ENCODE measurements around the gene MPC1L. TPM values are rescaled to one million over a fixed set of nuclear protein-coding genes. Genes with fewer than 3 reads are reported as not detected.

The MPC1L gene
- total RNA-seq, 6 experiments from 2014 or later, result not detected

GRCh38 chrX:40637687-40638086, 14.5 kb downstream of the MPC1L start:
- Mint-ChIP-seq H3K27ac (no peak overlapping the region), H3K36me3 (ENCODE audit: low read depth) (peaks cover 37% of the 10 kb centered on the region), H3K27me3 (ENCODE audit: insufficient read depth) (no peaks in the 10 kb centered on the region), H3K9me3 (no peaks in the 10 kb centered on the region), H3K4me1 (ENCODE audit: low read depth) (peaks cover 26% of the 10 kb centered on the region), H3K4me3 (no peak overlapping the region)
- no peak for DNase-seq
- TF ChIP-seq, protein P1, sequence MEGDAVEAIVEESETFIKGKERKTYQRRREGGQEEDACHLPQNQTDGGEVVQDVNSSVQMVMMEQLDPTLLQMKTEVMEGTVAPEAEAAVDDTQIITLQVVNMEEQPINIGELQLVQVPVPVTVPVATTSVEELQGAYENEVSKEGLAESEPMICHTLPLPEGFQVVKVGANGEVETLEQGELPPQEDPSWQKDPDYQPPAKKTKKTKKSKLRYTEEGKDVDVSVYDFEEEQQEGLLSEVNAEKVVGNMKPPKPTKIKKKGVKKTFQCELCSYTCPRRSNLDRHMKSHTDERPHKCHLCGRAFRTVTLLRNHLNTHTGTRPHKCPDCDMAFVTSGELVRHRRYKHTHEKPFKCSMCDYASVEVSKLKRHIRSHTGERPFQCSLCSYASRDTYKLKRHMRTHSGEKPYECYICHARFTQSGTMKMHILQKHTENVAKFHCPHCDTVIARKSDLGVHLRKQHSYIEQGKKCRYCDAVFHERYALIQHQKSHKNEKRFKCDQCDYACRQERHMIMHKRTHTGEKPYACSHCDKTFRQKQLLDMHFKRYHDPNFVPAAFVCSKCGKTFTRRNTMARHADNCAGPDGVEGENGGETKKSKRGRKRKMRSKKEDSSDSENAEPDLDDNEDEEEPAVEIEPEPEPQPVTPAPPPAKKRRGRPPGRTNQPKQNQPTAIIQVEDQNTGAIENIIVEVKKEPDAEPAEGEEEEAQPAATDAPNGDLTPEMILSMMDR (IDR thresholded peaks at IDR 0.05), result no peak

- Mint-ChIP-seq H3K27ac (peak overlapping the region; percentile 97), H3K4me1 (ENCODE audit: low read depth) (peaks cover 34% of the 10 kb centered on the region), H3K27me3 (ENCODE audit: insufficient read depth) (no peaks in the 10 kb centered on the region), H3K9me3 (no peaks in the 10 kb centered on the region), H3K4me3 (peak overlapping the region; percentile 90), H3K36me3 (ENCODE audit: low read depth) (peaks cover 25% of the 10 kb centered on the region)
- TF ChIP-seq, protein P1 (IDR thresholded peaks at IDR 0.05), result no peak
- no peak for DNase-seq
Measured at GRCh38 chrX:40644176-40644575, 20.9 kb downstream of the MPC1L start.

DNA sequence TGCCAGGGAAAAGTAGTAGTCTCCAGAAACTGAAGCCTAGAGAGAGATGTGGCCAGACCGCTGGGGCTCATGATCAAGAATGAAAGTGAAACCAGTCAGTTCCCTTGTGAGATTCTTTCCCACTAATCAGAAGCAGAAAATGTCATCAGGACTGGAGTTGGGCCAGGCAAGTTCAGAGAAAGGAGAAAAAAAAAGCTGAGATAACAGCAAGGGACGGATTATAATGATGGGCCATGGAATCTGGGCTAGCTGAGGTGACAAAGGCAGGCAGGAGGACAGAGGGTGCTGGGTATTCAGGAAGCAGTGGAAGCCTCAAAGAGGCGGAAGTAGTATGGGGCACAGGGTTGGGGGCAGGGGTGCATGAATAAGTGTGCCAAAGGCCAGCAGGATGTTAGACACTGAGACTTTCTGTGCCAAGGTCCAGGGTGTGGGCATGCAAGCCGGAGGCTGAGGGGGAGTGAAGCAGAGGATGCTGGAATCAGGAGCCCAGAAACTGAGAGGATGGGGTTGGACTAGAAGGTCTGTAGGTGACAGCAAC, 21.7 kb downstream of the MPC1L start:
- peak; percentile 41 for DNase-seq
- Mint-ChIP-seq H3K27me3 (ENCODE audit: insufficient read depth) (no peaks in the 10 kb centered on the region), H3K36me3 (ENCODE audit: low read depth) (peaks cover 25% of the 10 kb centered on the region), H3K9me3 (no peaks in the 10 kb centered on the region), H3K4me3 (peak overlapping the region; percentile 90), H3K4me1 (ENCODE audit: low read depth) (peaks cover 34% of the 10 kb centered on the region), H3K27ac (peak overlapping the region; percentile 97)
- TF ChIP-seq, protein P1 (IDR thresholded peaks at IDR 0.05), result no peak

- Mint-ChIP-seq H3K9me3 (no peaks in the 10 kb centered on the region), H3K27ac (peak overlapping the region; percentile 93), H3K36me3 (ENCODE audit: low read depth) (peaks cover 25% of the 10 kb centered on the region), H3K4me3 (peak overlapping the region; percentile 98), H3K27me3 (ENCODE audit: insufficient read depth) (no peaks in the 10 kb centered on the region), H3K4me1 (ENCODE audit: low read depth) (peaks cover 33% of the 10 kb centered on the region)
- TF ChIP-seq, protein P1 (IDR thresholded peaks at IDR 0.05), result no peak
- peak; percentile 35 for DNase-seq
Measured at GRCh38 chrX:40646489-40647306, 23.5 kb downstream of the MPC1L start.

- Mint-ChIP-seq H3K36me3 (ENCODE audit: low read depth) (peaks cover 17% of the 10 kb centered on the region), H3K27ac (peak within 1 kb of the TSS; percentile 94), H3K4me1 (ENCODE audit: low read depth) (peaks cover 24% of the 10 kb centered on the region), H3K4me3 (peak within 1 kb of the TSS; percentile 98), H3K9me3 (no peaks in the 10 kb centered on the region), H3K27me3 (ENCODE audit: insufficient read depth) (no peaks in the 10 kb centered on the region)
- peak; percentile 75 for DNase-seq
- TF ChIP-seq, protein P1 (IDR thresholded peaks at IDR 0.05), result peak; percentile 25; the same call in 1 of the 2 replicates
Measured at GRCh38 chrX:40647307-40648197, 24.3 kb downstream of the MPC1L start, which contains the start of gene CXorf38. Gene CXorf38 (minus strand): TSS chrX:40647561. CDS start chrX:40647520, 41 bp downstream.

Data from HFFc6 (cell line).